HCT116 (cell line): ENCODE data around the gene ZCWPW1. TPM values are rescaled to one million over a fixed set of nuclear protein-coding genes. Genes with fewer than 3 reads are reported as not detected.

Experiments used
- ATAC-seq: fragments of 200-7000 bp; cut with Tn5 transposase; 2 replicates; pipeline ENCODE4 v1.9.1; 2020; ENCODE audit warnings: mild to moderate bottlenecking, moderate library complexity
- BruUV-seq: library from RNA; stranded (reverse); fragments of 400-500 nt; replicated peaks from 2 replicates; lab custom pipeline; 2021; lab: Mats Ljungman, UMichigan
- CTCF ChIA-PET: fragments of 300-600 bp; sonication (Branson Sonifier 250); formaldehyde crosslinking; loops from one replicate; lab custom pipeline; 2021; ENCODE audit warnings: antibody characterized with exemption; lab: Charles Lee
- POLR2A ChIA-PET: fragments of 300-600, 350-600 bp; sonication (Branson Sonifier 250); formaldehyde crosslinking; loops from one replicate; lab custom pipeline; 2021; ENCODE audit warnings: antibody characterized with exemption; lab: Charles Lee
- RAD21 ChIA-PET, 2 experiments: fragments of 300-600 bp; sonication (Branson Sonifier 250); formaldehyde crosslinking; loops; one replicate each; lab custom pipeline; 2023; ENCODE audit warnings: low total read pairs in 2 of 2; ENCODE audit not compliant: uncharacterized antibody in 2 of 2, unreplicated experiment in 2 of 2, low non-redundant PET in 1 of 2; lab: Charles Lee
- DNase-seq: peaks from one replicate; pipeline ENCODE4 v3.0.0-alpha.2; 2010; ENCODE audit warnings: low read depth, low spot score
- H2AFZ ChIP-seq: fragments of 200-600 bp; shearing (Covaris generic), sonication (generic); 2 replicates; pipeline ENCODE4 v1.6.1; 2017; ENCODE audit warnings: low read depth, mixed run types, mixed read lengths, antibody characterized with exemption, low read length; ENCODE audit not compliant: poor library complexity, severe bottlenecking
- H3K27ac ChIP-seq: 2 replicates; pipeline ENCODE4 v1.5.1; 2012; ENCODE audit warnings: low read depth, low read length
- H3K27me3 ChIP-seq: fragments of 200-600 bp; sonication (generic); 2 replicates; pipeline ENCODE4 v1.6.1; 2016; ENCODE audit warnings: mixed run types, low read length, mixed read lengths; ENCODE audit not compliant: insufficient read depth
- H3K36me3 ChIP-seq, 2 experiments: fragments of 200-500 bp in 1 of 2; fragments of 200-600 bp in 1 of 2; sonication (Bioruptor generic) in 1 of 2; sonication (generic) in 1 of 2; 2 replicates each; pipeline versions ENCODE4 v1.5.1 to v1.6.1; 2014 to 2016; ENCODE audit warnings: low read length in 2 of 2, inconsistent platforms in 1 of 2, mixed read lengths in 1 of 2, mixed run types in 1 of 2; ENCODE audit not compliant: insufficient read depth in 2 of 2, control insufficient read depth in 1 of 2
- H3K4me1 ChIP-seq, 2 experiments: fragments of 200-600 bp in 1 of 2; sonication (generic) in 1 of 2; 2 replicates each; pipeline versions ENCODE4 v1.5.1 to v1.6.1; 2012 to 2017; ENCODE audit warnings: low read length in 2 of 2, inconsistent platforms in 1 of 2, mild to moderate bottlenecking in 1 of 2, mixed read lengths in 1 of 2, mixed run types in 1 of 2, moderate library complexity in 1 of 2; ENCODE audit not compliant: insufficient read depth in 2 of 2, control insufficient read depth in 1 of 2
- H3K4me2 ChIP-seq: fragments of 200-600 bp; sonication (generic); 2 replicates; pipeline ENCODE4 v1.6.1; 2017; ENCODE audit warnings: mixed run types, low read length, mixed read lengths
- H3K4me3 ChIP-seq, 2 experiments: fragments of 200-600 bp in 1 of 2; sonication (generic) in 1 of 2; replicated peaks in 1 of 2; 2 replicates each; pipeline ENCODE4 v1.5.1; 2011 to 2016; ENCODE audit warnings: low read length in 2 of 2, control low read depth in 1 of 2, low read depth in 1 of 2, mild to moderate bottlenecking in 1 of 2, mixed read lengths in 1 of 2, mixed run types in 1 of 2
- H3K79me2 ChIP-seq: fragments of 200-600 bp; sonication (generic); 2 replicates; pipeline ENCODE4 v1.6.1; 2017; ENCODE audit warnings: mild to moderate bottlenecking, mixed run types, low read length, moderate library complexity, mixed read lengths; ENCODE audit not compliant: insufficient read depth
- H3K9ac ChIP-seq: fragments of 200-600 bp; sonication (generic); 2 replicates; pipeline ENCODE4 v1.6.1; 2016; ENCODE audit warnings: low read length, mixed read lengths
- H3K9me2 ChIP-seq: fragments of 200-600 bp; sonication (generic), shearing (Covaris generic); 2 replicates; pipeline ENCODE4 v1.6.1; 2017; ENCODE audit warnings: mixed run types, mild to moderate bottlenecking, moderate library complexity; ENCODE audit not compliant: insufficient read depth
- H3K9me3 ChIP-seq, 2 experiments: fragments of 200-500 bp in 1 of 2; fragments of 200-600 bp in 1 of 2; sonication (Bioruptor generic) in 1 of 2; sonication (generic) in 1 of 2; 2 replicates each; pipeline ENCODE4 v1.6.1; 2014 to 2017; ENCODE audit warnings: low read length in 2 of 2, mixed read lengths in 2 of 2, inconsistent platforms in 1 of 2, low read depth in 1 of 2, mild to moderate bottlenecking in 1 of 2, mixed run types in 1 of 2, moderate library complexity in 1 of 2; ENCODE audit not compliant: control insufficient read depth in 1 of 2, insufficient read depth in 1 of 2
- H4K20me1 ChIP-seq: fragments of 200-600 bp; sonication (generic), shearing (Covaris generic); 2 replicates; pipeline ENCODE4 v1.6.1; 2017; ENCODE audit warnings: mixed run types, mild to moderate bottlenecking, moderate library complexity; ENCODE audit not compliant: insufficient read depth
- CEBPB ChIP-seq: IDR thresholded peaks from 2 replicates; pipeline ENCODE4 v1.6.1; 2012; ENCODE audit warnings: low read depth
- POLR2A ChIP-seq: IDR thresholded peaks from 2 replicates; pipeline ENCODE4 v1.7.0; 2011; ENCODE audit warnings: borderline replicate concordance; ENCODE audit not compliant: insufficient read depth, insufficient read length; ENCODE audit errors: extremely low read depth
- POLR2AphosphoS5 ChIP-seq: IDR thresholded peaks from 2 replicates; pipeline ENCODE4 v1.6.1; 2011; ENCODE audit warnings: mild to moderate bottlenecking, low read depth, low read length, moderate library complexity
- intact Hi-C: fragments of 100-400 bp; cut with micrococcal nuclease; formaldehyde crosslinking; loops from 2 replicates; pipeline ENCODE4 v1.10.0; 2022
- total RNA-seq: library from RNA; stranded (reverse); gene quantifications from one replicate; pipeline ENCODE4 v1.2.1, GENCODE V29; 2021; ENCODE audit not compliant: unreplicated experiment
- TF ChIP-seq, protein P1 (sequence below): IDR thresholded peaks from 2 replicates; pipeline ENCODE4 v1.6.1; 2011; ENCODE audit warnings: mild to moderate bottlenecking, low read length, moderate library complexity; ENCODE audit not compliant: insufficient replicate concordance; ENCODE audit errors: extremely low read depth

ZCWPW1 gene
- total RNA-seq, 1 experiment from 2014 or later, result 1.5 TPM

DNA sequence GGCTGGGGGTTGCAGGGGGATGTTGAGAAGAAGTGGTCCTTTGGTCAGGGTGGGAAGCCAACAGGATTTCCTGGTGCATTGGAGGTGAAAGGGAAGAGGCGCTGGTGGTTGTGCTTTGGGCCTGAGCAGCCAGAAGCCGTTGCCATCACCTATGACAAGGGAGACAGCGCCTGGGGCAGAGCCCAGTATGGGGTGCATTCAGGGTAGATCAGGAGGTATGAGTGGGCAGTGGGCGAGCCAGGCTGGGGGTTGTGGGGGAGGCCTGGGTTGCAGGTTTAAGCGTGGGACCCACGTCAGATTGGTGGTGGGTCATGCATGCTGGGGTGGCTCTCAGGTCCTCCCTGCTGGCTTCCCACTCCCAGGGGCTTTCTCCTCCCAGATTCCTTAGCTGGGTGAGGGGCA, 76.8 kb downstream of the ZCWPW1 start:
- no peak overlapping the region for H2AFZ ChIP-seq
- H3K27ac ChIP-seq, result no peak overlapping the region
- no peaks in the 10 kb centered on the region for H3K9me2 ChIP-seq
- ATAC-seq (no peak), DNase-seq (no peak)
- H3K9me3 ChIP-seq, result no peaks in the 10 kb centered on the region
- ChIA-PET RAD21 (no interaction called here), CTCF (no interaction called here), POLR2A (no interaction called here)
- no peaks in the 10 kb centered on the region for H3K27me3 ChIP-seq
- H3K79me2 ChIP-seq, result peaks cover 28% of the 10 kb centered on the region; the same call in 1 of the 2 replicates
- H4K20me1 ChIP-seq, result no peaks in the 10 kb centered on the region
- intact Hi-C loops, result no loop called here
- no peak overlapping the region for H3K4me2 ChIP-seq
- H3K4me3 ChIP-seq, result no peak overlapping the region
- H3K9ac ChIP-seq, result no peak overlapping the region
- TF ChIP-seq POLR2AphosphoS5 (no peak), CEBPB (no peak), POLR2A (no peak)
- TF ChIP-seq, protein P1, sequence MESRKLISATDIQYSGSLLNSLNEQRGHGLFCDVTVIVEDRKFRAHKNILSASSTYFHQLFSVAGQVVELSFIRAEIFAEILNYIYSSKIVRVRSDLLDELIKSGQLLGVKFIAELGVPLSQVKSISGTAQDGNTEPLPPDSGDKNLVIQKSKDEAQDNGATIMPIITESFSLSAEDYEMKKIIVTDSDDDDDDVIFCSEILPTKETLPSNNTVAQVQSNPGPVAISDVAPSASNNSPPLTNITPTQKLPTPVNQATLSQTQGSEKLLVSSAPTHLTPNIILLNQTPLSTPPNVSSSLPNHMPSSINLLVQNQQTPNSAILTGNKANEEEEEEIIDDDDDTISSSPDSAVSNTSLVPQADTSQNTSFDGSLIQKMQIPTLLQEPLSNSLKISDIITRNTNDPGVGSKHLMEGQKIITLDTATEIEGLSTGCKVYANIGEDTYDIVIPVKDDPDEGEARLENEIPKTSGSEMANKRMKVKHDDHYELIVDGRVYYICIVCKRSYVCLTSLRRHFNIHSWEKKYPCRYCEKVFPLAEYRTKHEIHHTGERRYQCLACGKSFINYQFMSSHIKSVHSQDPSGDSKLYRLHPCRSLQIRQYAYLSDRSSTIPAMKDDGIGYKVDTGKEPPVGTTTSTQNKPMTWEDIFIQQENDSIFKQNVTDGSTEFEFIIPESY, result no peak
- H3K4me1 ChIP-seq, result no peaks in the 10 kb centered on the region
- BruUV-seq, result no TSS peak
- H3K36me3 ChIP-seq, result peaks cover 60 to 76% of the 10 kb centered on the region in 2 experiments

Other genes starting within 250 kb of the ZCWPW1 start
- 0.30 TPM for gene PVRIG, start 208.8 kb downstream of the ZCWPW1 start, total RNA-seq
- gene SPDYE3, start 121.0 kb downstream of the ZCWPW1 start, total RNA-seq, result not detected
- gene PILRB, start 70.6 kb downstream of the ZCWPW1 start, total RNA-seq, result 60.2 TPM
- 1.8 TPM for gene PILRA, start 55.2 kb downstream of the ZCWPW1 start, total RNA-seq
- 44.4 TPM for gene MEPCE, start 1.1 kb upstream of the ZCWPW1 start, total RNA-seq
- gene PPP1R35, start 7.8 kb upstream of the ZCWPW1 start, total RNA-seq, result 68.7 TPM
- gene SPACDR, start 35.6 kb upstream of the ZCWPW1 start, total RNA-seq, result 1.7 TPM
- 36.9 TPM for gene TSC22D4, start 50.5 kb upstream of the ZCWPW1 start, total RNA-seq
- 6.7 TPM for gene NYAP1, start 55.2 kb upstream of the ZCWPW1 start, total RNA-seq
- 14.0 TPM for gene AGFG2, start 110.5 kb upstream of the ZCWPW1 start, total RNA-seq
- gene SAP25, start 145.2 kb upstream of the ZCWPW1 start, total RNA-seq, result 4.4 TPM
- gene LRCH4, start 157.4 kb upstream of the ZCWPW1 start, total RNA-seq, result 47.9 TPM
- 2.1 TPM for gene FBXO24, start 157.6 kb upstream of the ZCWPW1 start, total RNA-seq
- 12.4 TPM for gene PCOLCE, start 173.7 kb upstream of the ZCWPW1 start, total RNA-seq
- 32.8 TPM for gene MOSPD3, start 183.8 kb upstream of the ZCWPW1 start, total RNA-seq
- gene TFR2, start 212.8 kb upstream of the ZCWPW1 start, total RNA-seq, result 11.8 TPM
- gene ACTL6B, start 227.7 kb upstream of the ZCWPW1 start, total RNA-seq, result not detected
- gene GNB2, start 245.0 kb upstream of the ZCWPW1 start, total RNA-seq, result 246 TPM